K562 (cell line): ENCODE data around the gene PLCB3. TPM values are rescaled to one million over a fixed set of nuclear protein-coding genes. Genes with fewer than 3 reads are reported as not detected.

Experiments
- BCLAF1 ChIP-seq, 2 experiments: fragments of 450-650 bp in 1 of 2; IDR thresholded peaks; 2 replicates each; pipeline ENCODE4 v1.6.1; 2011 to 2017; ENCODE audit warnings: low read depth in 2 of 2, antibody characterized with exemption in 1 of 2, borderline replicate concordance in 1 of 2, low read length in 1 of 2, mild to moderate bottlenecking in 1 of 2, mixed read lengths in 1 of 2; ENCODE audit not compliant: control insufficient read depth in 1 of 2
- C11orf30 ChIP-seq: fragments of 450-650 bp; IDR thresholded peaks from 2 replicates; pipeline ENCODE4 v1.6.1; 2016; ENCODE audit warnings: low read depth, mild to moderate bottlenecking
- CHD1 ChIP-seq: fragments of 200-600 bp; sonication (generic); IDR thresholded peaks from one replicate; pipeline ENCODE4 v1.6.1; 2012; ENCODE audit warnings: mild to moderate bottlenecking, moderate library complexity, low read length, inconsistent platforms
- EP400 ChIP-seq: fragments of 450-650 bp; IDR thresholded peaks from 2 replicates; pipeline ENCODE4 v1.6.1; 2017; ENCODE audit warnings: antibody characterized with exemption, mild to moderate bottlenecking, moderate library complexity
- MIER1 ChIP-seq: fragments of 450-650 bp; IDR thresholded peaks from 2 replicates; pipeline ENCODE4 v1.6.1; 2016; ENCODE audit warnings: antibody characterized with exemption, mild to moderate bottlenecking, low read depth
- POLR2B ChIP-seq: fragments of 450-650 bp; IDR thresholded peaks from 2 replicates; pipeline ENCODE4 v1.6.1; 2018; ENCODE audit warnings: low read depth; ENCODE audit not compliant: partially characterized antibody
- POLR2G ChIP-seq: fragments of 200-400 bp; formaldehyde crosslinking; IDR thresholded peaks from 2 replicates; pipeline ENCODE4 v1.6.1; 2017; ENCODE audit warnings: low read depth, mild to moderate bottlenecking, antibody characterized with exemption, low read length, moderate library complexity
- RBM22 ChIP-seq: fragments of 200-400 bp; formaldehyde crosslinking; IDR thresholded peaks from 2 replicates; pipeline ENCODE4 v1.6.1; 2018; ENCODE audit warnings: low read length, low read depth; ENCODE audit not compliant: poor library complexity, severe bottlenecking
- SRF ChIP-seq, 2 experiments: fragments of 250-450, 450-650 bp in 1 of 2; sonication (Bioruptor Pico) in 1 of 2; sonication (generic) in 1 of 2; formaldehyde crosslinking; IDR thresholded peaks; 2 replicates each; pipeline versions ENCODE4 v1.5.0 to v1.5.1; 2020 to 2022; ENCODE audit warnings: mild to moderate bottlenecking in 1 of 2, missing genetic modification reagents in 1 of 2
- TAF1 ChIP-seq: IDR thresholded peaks from 2 replicates; pipeline ENCODE4 v1.6.1; 2011; ENCODE audit warnings: mild to moderate bottlenecking, low read length, moderate library complexity; ENCODE audit not compliant: insufficient read depth, control insufficient read depth, severe bottlenecking; ENCODE audit errors: extremely low read depth
- TAF7 ChIP-seq: fragments of 450-650 bp; IDR thresholded peaks from 2 replicates; pipeline ENCODE4 v1.6.1; 2016; ENCODE audit warnings: missing genetic modification characterization, missing compliant biosample characterization
- TFAP4 ChIP-seq: sonication (generic); formaldehyde crosslinking; IDR thresholded peaks from 2 replicates; pipeline ENCODE4 v1.8.0; 2022; ENCODE audit warnings: missing genetic modification reagents, mild to moderate bottlenecking, moderate library complexity, borderline replicate concordance
- UBTF ChIP-seq, 2 experiments: IDR thresholded peaks; 2 replicates each; pipeline ENCODE4 v1.6.1; 2012; ENCODE audit warnings: improper control_type of control experiment in 2 of 2, low read depth in 2 of 2, low read length in 2 of 2, borderline replicate concordance in 1 of 2
- ZKSCAN3 ChIP-seq: fragments of 250-450 bp; sonication (Bioruptor Pico); IDR thresholded peaks from 2 replicates; pipeline ENCODE4 v1.4.0; 2020
- ZNF24 ChIP-seq: fragments of 450-650 bp; IDR thresholded peaks from 2 replicates; pipeline ENCODE4 v1.6.1; 2016
- polyA plus RNA-seq, 8 experiments: library from polyadenylated mRNA; depleted of rRNA in 4 of 8; stranded (reverse) in 5 of 8; unstranded in 3 of 8; fragments of >200 nt; fragmentation: Nextera tagmentation in 2 of 8; fragmentation: Illumina TruSeq in 1 of 8; extraction: Ambion mirVana in 2 of 8; extraction: Trizol in 1 of 8; gene quantifications; 2 replicates each; pipeline versions ENCODE4 v1.2.1 to v1.2.3, GENCODE V29; 2011 to 2014; ENCODE audit warnings: inconsistent platforms in 1 of 8, missing spikeins in 1 of 8
- total RNA-seq, 7 experiments: library from RNA; depleted of rRNA in 6 of 7; stranded (reverse); fragments of >200 nt in 6 of 7; fragmentation: Illumina TruSeq in 2 of 7; extraction: Trizol in 2 of 7; gene quantifications; 2 replicates each; pipeline versions ENCODE4 v1.2.1 to v1.2.3, GENCODE V29; 2011 to 2021; ENCODE audit warnings: low replicate concordance in 1 of 7

PLCB3 gene
- total and polyA plus RNA-seq, 9 of the 15 experiments (the other 6 are each of a cell fraction or from before 2014, with no cell fraction given), result 0.31 to 44.8 (median 14.6) TPM

- TF ChIP-seq BCLAF1 (IDR thresholded peaks at IDR 0.05; ENCODE audit: borderline replicate concordance in 1 of 2, control insufficient read depth in 1 of 2, low read depth in 2 of 2, low read length in 1 of 2) (0 out of 4 replicates have a peak, but pooled peaks of 1 of the 2 experiments have one; percentile 3), POLR2G (peak; percentile 82), EP400 (peak; percentile 26), MIER1 (no peak), RBM22 (peak; percentile 47), ZNF24 (no peak), ZKSCAN3 (0 out of 2 replicates have a peak, but pooled peaks have one; percentile 22), UBTF (IDR thresholded peaks at IDR 0.05; ENCODE audit: borderline replicate concordance in 1 of 2, low read depth in 2 of 2, low read length in 2 of 2) (0 out of 4 replicates have a peak, but pooled peaks of 1 of the 2 experiments have one; percentile 38), C11orf30 (no peak), SRF (CRISPR knock-in tag; IDR thresholded peaks at IDR 0.05) (peak in 1 of 2 experiments; percentile 58; a peak in 1 of 4 replicates), TFAP4 (CRISPR knock-in tag) (peak; percentile 24; the same call in 1 of the 2 replicates), POLR2B (peak; percentile 70), TAF7 (tag) (no peak), CHD1 (peak; percentile 95), TAF1 (peak; percentile 77)
These were observed 44.7 kb upstream of the PLCB3 start, which contains the start of gene FERMT3 (continued) for GRCh38 chr11:64206457-64207255.
